ENCODE measurements around the gene AKT1. TPM values are rescaled to one million over a fixed set of nuclear protein-coding genes. Genes with fewer than 3 reads are reported as not detected.

Gene AKT1
- total RNA-seq, result 92.0 and 110 TPM in 2 replicates

DNA sequence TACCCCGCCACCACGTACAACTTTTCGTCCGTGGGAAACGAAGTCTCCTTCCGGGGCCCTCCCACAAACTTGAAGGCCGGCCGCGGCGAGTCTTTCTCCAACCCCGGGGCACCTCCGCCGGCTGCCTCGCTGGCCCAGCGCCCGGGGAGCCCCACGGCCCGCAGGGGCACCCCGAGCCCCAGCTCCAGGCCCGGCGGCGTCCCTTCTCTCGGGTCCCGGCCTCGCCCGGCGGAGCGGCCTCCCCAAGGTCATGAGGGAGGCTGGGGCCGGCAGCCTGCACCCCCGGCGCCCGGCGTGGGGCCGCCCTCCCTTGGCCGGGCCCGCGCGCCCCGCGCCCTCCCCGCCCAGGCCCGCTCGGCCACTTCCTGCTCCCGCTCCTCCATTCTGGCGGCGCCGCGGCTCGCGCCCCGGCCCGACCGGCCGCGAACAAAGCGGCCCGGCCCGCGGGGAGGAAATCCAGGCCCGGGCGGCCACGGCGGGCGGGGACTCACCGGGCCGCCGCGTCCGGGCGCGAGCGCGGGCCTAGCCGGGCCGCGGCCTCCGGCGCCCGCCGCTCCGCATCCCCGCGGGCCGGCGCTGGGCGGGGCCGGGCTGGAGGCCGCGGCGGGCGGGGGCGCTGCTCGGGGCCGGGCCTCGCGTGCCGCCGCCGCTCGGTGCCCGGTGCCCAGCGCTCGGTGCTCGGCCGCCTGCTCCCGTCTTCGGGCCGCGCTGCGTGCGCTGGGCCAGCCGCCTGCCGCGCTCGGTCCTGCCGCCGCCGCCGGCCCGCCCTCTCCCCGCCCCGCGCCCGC, at the start of gene AKT1:
Gene AKT1 (minus strand): TSS at position 756 of the 788 bp plus-strand sequence. CDS start 3,105 bp downstream, outside the sequence.

DNA sequence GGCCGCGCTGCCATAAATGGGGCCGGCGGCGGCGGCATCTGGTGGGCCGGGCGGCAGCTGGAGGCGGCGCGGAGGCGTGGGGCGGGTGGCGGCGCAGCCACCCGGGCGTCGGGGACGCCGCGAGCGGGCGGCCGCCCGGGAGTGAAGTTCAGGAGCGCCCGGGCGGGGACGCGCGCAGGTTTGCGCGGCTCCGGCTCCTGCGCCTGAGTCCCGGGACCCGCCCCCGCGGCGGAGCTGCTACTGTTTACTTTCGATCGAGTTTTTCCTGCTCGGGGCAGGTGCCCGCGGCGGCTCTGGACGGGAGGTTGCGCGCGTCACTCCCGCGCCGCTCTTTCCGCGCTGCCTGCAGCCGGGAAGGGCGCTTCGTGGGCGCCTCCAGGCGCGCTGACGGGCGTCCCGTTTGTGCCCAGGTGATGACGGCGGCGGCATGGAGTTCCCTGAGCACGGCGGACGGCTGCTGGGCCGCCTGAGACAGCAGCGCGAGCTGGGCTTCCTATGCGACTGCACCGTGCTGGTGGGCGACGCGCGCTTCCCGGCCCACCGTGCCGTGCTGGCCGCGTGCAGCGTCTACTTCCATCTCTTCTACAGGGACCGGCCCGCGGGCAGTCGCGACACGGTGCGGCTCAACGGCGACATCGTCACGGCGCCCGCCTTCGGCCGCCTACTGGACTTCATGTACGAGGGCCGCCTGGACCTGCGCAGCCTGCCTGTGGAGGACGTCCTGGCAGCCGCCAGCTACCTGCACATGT, 5.4 kb upstream of the AKT1 start, which contains the start of gene ZBTB42:
Gene ZBTB42 (plus strand): TSS at position 331 of the 749 bp plus-strand sequence. CDS start 97 bp downstream, at position 428.

DNA sequence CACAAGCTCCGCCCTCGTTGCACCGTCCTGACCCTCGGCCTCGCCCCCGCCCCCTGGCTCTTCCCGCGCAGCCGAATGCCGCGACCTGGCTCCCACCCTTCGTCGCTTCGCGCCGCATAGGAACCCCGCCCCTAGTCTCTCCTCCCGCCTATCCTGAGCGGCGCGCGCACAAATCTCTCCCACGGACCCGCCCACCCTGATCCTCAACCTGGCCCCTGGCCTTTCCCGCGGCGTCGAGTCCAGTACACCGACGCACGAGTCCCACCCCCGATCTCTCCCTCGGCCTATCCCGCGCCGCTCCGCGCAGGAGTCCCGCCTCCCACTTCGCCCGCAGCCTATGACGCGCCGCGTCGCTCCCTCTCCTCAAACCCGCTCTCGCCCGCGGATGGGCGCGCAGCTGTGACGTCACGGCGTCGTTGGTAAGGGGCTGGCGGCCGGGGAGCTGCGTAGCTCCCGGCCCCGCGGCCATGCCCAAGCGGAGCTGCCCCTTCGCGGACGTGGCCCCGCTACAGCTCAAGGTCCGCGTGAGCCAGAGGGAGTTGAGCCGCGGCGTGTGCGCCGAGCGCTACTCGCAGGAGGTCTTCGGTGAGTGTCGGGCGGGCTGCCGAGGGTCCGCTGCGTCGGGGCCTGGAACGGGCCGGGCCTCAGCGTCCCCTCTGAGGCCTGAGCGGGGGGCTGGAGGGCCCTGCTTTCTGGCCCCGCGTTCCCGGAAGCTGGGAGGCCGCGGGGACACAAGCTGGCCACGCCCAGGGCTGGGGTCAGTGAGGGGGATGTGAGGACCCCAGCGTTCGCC, 42.6 kb downstream of the AKT1 start, which contains the start of gene SIVA1:
Gene SIVA1 (plus strand): TSS at position 413 of the 793 bp plus-strand sequence. CDS start 55 bp downstream, at position 468.

DNA sequence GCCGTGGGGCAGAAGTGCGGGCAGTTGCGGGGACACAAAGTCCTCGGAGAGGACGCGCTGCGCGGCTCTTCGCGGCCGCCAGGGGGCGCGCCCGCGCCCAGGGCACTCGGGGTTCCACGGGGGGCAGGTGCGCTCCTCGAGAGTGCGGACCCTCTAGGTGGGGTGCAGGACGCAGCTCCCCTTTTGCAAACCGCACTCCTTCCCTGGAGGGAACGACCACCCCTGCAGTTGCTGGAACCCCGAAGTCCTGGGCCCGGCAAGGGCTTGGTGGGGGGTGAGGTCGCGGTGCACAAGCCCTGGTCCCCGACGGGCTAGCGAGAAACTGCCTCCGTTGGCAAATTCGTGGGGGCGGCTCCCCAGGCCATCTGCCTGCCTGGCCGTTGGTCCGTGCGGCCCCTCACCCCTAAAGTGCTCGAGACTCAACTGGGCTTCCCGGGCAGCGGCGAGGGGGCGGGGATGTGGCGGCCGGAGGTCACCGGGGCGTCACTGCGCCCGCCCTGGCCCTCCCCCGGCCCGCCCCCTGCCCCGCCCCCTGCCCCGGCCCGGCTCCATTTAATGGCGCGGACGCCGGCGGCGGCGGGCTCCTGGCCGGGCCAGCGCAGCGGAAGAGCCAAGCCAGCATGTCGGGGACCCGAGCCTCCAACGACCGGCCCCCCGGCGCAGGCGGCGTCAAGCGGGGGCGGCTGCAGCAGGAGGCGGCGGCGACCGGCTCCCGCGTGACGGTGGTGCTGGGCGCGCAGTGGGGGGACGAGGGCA, 71.7 kb downstream of the AKT1 start, which contains the start of gene ADSS1:
Gene ADSS1 (plus strand): TSS at position 579 of the 756 bp plus-strand sequence. CDS start 42 bp downstream, at position 621.

Other genes starting within 250 kb of the AKT1 start
- gene C14orf180, start 216.0 kb downstream of the AKT1 start, total RNA-seq, result not detected in 2 replicates
- not detected in 2 replicates for gene TMEM179, start 191.0 kb downstream of the AKT1 start, total RNA-seq
- gene INF2, start 106.1 kb downstream of the AKT1 start, total RNA-seq, result 31.7 and 67.9 TPM in 2 replicates
- 6.3 and 8.3 TPM in 2 replicates for gene ADSS1, start 71.5 kb downstream of the AKT1 start, total RNA-seq
- gene SIVA1, start 42.6 kb downstream of the AKT1 start, total RNA-seq, result 237 and 241 TPM in 2 replicates
- 3.2 and 3.9 TPM in 2 replicates for gene ZBTB42, start 5.4 kb upstream of the AKT1 start, total RNA-seq
- 5.4 and 12.4 TPM in 2 replicates for gene CEP170B, start 69.5 kb upstream of the AKT1 start, total RNA-seq
- under 0.01 TPM in 1 of 2 replicates, not detected in the other for gene PLD4, start 129.1 kb upstream of the AKT1 start, total RNA-seq
- gene AHNAK2, start 182.6 kb upstream of the AKT1 start, total RNA-seq, result 58.5 and 81.1 TPM in 2 replicates
- gene CLBA1, start 190.0 kb upstream of the AKT1 start, total RNA-seq, result 8.2 and 8.9 TPM in 2 replicates
- 7.4 and 10.3 TPM in 2 replicates for gene CDCA4, start 225.3 kb upstream of the AKT1 start, total RNA-seq